Measurements from ENCODE around the gene ATP2C1. TPM values are rescaled to one million over a fixed set of nuclear protein-coding genes. Genes with fewer than 3 reads are reported as not detected.

The ATP2C1 gene
- total RNA-seq, 1 donor from 2014 or later: 57.1 TPM

DNA sequence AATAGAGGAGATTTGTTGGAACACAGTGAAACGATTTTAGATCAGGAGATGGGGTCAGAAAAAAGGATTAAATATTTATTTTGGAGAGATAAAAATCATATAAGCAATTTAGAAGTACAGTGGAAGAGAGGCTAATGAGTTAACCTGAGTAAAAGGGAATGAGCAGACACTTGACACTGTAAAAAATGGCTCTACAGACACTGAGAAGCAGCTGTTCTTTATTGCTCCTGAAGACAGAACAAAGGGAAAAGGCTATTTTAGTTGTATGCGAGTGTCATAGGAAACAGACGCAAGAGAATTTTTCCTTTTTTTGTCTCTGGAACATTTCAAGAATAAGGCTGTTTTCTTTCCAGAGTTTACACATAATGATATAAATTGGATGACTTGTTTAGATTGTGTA lies 98.5 kb downstream of the ATP2C1 start:
- TF ChIP-seq, protein P1, sequence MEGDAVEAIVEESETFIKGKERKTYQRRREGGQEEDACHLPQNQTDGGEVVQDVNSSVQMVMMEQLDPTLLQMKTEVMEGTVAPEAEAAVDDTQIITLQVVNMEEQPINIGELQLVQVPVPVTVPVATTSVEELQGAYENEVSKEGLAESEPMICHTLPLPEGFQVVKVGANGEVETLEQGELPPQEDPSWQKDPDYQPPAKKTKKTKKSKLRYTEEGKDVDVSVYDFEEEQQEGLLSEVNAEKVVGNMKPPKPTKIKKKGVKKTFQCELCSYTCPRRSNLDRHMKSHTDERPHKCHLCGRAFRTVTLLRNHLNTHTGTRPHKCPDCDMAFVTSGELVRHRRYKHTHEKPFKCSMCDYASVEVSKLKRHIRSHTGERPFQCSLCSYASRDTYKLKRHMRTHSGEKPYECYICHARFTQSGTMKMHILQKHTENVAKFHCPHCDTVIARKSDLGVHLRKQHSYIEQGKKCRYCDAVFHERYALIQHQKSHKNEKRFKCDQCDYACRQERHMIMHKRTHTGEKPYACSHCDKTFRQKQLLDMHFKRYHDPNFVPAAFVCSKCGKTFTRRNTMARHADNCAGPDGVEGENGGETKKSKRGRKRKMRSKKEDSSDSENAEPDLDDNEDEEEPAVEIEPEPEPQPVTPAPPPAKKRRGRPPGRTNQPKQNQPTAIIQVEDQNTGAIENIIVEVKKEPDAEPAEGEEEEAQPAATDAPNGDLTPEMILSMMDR (IDR thresholded peaks at IDR 0.05; ENCODE audit: borderline replicate concordance): no peak
- no peaks in the 10 kb centered on the region for H3K9me3 ChIP-seq (replicated peaks)
- H3K27ac ChIP-seq (replicated peaks): no peak overlapping the region
- no peak for DNase-seq
- H3K4me1 ChIP-seq: no peaks in the 10 kb centered on the region
- intact Hi-C loops (cut with micrococcal nuclease): no loop called here
- peaks cover 50% of the 10 kb centered on the region for H3K36me3 ChIP-seq
- no peaks in the 10 kb centered on the region for H3K27me3 ChIP-seq (ENCODE audit: low read depth)
- H3K4me3 ChIP-seq: no peak overlapping the region

DNA sequence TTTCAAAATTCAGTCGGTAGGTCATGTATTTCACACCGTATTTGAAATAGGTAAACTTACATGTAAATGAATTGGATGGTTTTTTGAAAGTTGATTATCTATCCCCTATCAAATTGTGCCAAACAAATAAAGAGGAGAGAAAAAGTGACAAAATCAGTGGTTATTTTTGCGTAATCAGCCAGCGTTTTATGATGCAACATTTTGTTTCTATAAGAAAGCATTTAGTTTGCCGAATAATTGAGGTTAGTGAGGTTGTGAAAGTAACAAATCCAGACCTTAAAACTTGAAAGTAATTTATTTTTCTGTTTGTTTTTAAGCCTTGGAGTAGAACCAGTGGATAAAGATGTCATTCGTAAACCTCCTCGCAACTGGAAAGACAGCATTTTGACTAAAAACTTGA lies 103.4 kb downstream of the ATP2C1 start:
- Histone ChIP-seq H3K4me3 (no peak overlapping the region), H3K4me1 (no peaks in the 10 kb centered on the region), H3K9me3 (replicated peaks) (no peaks in the 10 kb centered on the region), H3K27ac (replicated peaks) (no peak overlapping the region), H3K36me3 (peaks cover 90% of the 10 kb centered on the region), H3K27me3 (ENCODE audit: low read depth) (no peaks in the 10 kb centered on the region)
- no peak for DNase-seq
- intact Hi-C loops (cut with micrococcal nuclease): no loop called here
- TF ChIP-seq, protein P1 (IDR thresholded peaks at IDR 0.05; ENCODE audit: borderline replicate concordance): no peak

DNA sequence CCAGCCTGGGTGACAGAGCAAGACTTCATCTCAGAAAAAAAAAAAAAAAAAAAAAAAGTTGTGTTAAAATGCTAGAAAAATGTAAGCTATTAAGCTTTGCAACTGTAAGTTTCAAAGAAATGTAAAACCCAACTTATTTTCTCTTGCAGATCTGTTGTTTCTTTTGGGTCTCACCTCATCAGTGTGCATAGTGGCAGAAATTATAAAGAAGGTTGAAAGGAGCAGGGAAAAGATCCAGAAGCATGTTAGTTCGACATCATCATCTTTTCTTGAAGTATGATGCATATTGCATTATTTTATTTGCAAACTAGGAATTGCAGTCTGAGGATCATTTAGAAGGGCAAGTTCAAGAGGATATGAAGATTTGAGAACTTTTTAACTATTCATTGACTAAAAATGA lies 107.2 kb downstream of the ATP2C1 start:
- Histone ChIP-seq H3K27me3 (ENCODE audit: low read depth) (no peaks in the 10 kb centered on the region), H3K4me1 (no peaks in the 10 kb centered on the region), H3K27ac (replicated peaks) (no peak overlapping the region), H3K36me3 (peaks cover 78% of the 10 kb centered on the region), H3K9me3 (replicated peaks) (no peaks in the 10 kb centered on the region), H3K4me3 (no peak overlapping the region)
- DNase-seq: no peak
- TF ChIP-seq, protein P1 (IDR thresholded peaks at IDR 0.05; ENCODE audit: borderline replicate concordance): no peak
- intact Hi-C loops (cut with micrococcal nuclease): no loop called here

DNA sequence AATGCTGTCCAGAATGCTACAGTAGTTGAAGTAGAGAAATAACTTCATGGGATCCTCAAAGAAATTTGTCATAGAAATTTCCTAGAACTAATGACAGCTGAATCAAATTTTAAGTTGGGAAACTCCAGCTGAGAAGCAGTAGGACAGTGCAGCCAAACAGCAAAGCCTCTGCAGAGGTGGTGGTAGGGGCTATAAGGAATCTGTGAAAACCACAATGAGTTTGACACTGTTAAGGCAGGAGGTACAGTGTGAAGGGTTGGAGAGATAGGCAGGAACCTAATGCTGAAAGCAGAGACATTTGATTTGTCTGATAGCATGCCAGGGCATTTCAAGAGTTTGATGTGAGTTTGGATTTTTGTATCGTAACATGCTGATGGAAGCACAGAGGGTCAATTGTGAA lies 110.7 kb downstream of the ATP2C1 start:
- TF ChIP-seq, protein P1 (IDR thresholded peaks at IDR 0.05; ENCODE audit: borderline replicate concordance): no peak
- Histone ChIP-seq H3K9me3 (replicated peaks) (no peaks in the 10 kb centered on the region), H3K36me3 (peaks cover 72% of the 10 kb centered on the region), H3K4me1 (no peaks in the 10 kb centered on the region), H3K27me3 (ENCODE audit: low read depth) (no peaks in the 10 kb centered on the region), H3K4me3 (no peak overlapping the region), H3K27ac (replicated peaks) (no peak overlapping the region)
- intact Hi-C loops (cut with micrococcal nuclease): no loop called here
- no peak for DNase-seq

DNA sequence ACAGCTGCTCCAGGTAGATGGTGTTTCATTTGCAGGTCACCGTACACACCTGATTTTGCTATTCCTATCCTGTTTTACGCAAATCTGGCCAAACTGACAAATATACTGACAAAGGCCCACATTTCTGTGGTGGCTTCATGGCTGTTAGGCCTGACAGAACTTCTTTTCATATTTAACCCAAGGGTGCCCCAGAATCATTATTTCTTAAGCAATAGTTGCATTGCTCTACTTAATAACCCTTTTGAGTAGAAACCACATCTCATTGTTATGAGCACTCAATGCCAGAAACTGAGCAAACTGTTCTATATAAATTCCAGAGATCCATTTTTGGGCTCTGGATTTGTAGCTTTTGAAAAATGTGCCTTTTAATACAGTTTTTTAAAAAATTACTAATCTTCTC lies 113.4 kb downstream of the ATP2C1 start:
- peaks cover 69% of the 10 kb centered on the region for H3K36me3 ChIP-seq
- TF ChIP-seq, protein P1 (IDR thresholded peaks at IDR 0.05; ENCODE audit: borderline replicate concordance): no peak
- intact Hi-C loops (cut with micrococcal nuclease): no loop called here

DNA sequence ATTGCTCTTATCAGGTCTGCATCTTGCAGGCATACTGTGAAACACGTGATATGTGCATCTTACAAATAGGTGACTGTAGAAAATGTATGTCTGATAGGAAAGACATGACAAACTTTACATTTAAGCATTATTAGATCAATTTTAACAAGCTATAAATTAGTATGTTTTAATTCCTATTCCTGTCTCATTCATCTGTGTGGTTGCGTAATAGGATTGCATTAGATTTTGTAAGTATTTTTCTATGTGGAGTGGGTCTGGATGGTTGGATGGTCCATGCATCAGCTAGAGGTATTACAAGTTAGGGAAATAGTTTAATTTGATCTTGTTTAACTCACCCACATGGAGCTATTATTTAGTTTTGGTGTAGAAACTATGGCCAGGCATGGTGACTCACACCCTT lies 113.9 kb downstream of the ATP2C1 start:
- Histone ChIP-seq H3K27ac (replicated peaks) (no peak overlapping the region), H3K27me3 (ENCODE audit: low read depth) (no peaks in the 10 kb centered on the region), H3K4me1 (peaks cover 2% of the 10 kb centered on the region), H3K9me3 (replicated peaks) (no peaks in the 10 kb centered on the region), H3K4me3 (no peak overlapping the region), H3K36me3 (peaks cover 70% of the 10 kb centered on the region)
- intact Hi-C loops (cut with micrococcal nuclease): no loop called here
- TF ChIP-seq, protein P1 (IDR thresholded peaks at IDR 0.05; ENCODE audit: borderline replicate concordance): no peak
- no peak for DNase-seq

More for the DNA sequence above, 113.4 kb downstream of the ATP2C1 start:
- H3K27me3 ChIP-seq (ENCODE audit: low read depth): no peaks in the 10 kb centered on the region
- H3K4me3 ChIP-seq: no peak overlapping the region
- no peaks in the 10 kb centered on the region for H3K4me1 ChIP-seq
- no peak overlapping the region for H3K27ac ChIP-seq (replicated peaks)
- no peaks in the 10 kb centered on the region for H3K9me3 ChIP-seq (replicated peaks)
- DNase-seq: no peak

Measured in left ventricle myocardium inferior (tissue), 1 donor.